Panc1 (cell line): ENCODE measurements around the gene CHP2.

Experiments used
- CTCF ChIP-seq: fragments of 450-650 bp; IDR thresholded peaks from 2 replicates; pipeline ENCODE4 v1.5.1; 2017; ENCODE audit warnings: mild to moderate bottlenecking
- POLR2AphosphoS5 ChIP-seq: IDR thresholded peaks from 2 replicates; pipeline ENCODE4 v1.6.1; 2012; ENCODE audit warnings: mild to moderate bottlenecking, low read depth, low read length, moderate library complexity
- REST ChIP-seq, 2 experiments: IDR thresholded peaks; 2 replicates each; pipeline ENCODE4 v1.6.1; 2011 to 2012; ENCODE audit warnings: low read depth in 2 of 2, control low read depth in 1 of 2, low read length in 1 of 2, mild to moderate bottlenecking in 1 of 2, moderate library complexity in 1 of 2; ENCODE audit not compliant: insufficient read depth in 1 of 2

GRCh38 chr16:23757116-23757515 is 2.3 kb downstream of the CHP2 start:
- TF ChIP-seq POLR2AphosphoS5 (no peak), CTCF (no peak), REST (IDR thresholded peaks at IDR 0.05; ENCODE audit: insufficient read depth in 1 of 2, low read depth in 2 of 2, low read length in 1 of 2) (no peak)
